Stimulated activated CD4-positive, alpha-beta T cell treated with anti-CD3 and anti-CD28 coated beads, Interleukin-4, amount 100 ng/mL, for 1 hour (primary cell): ENCODE results near the gene FERMT1.
"Not testable (repeated sequence)": the region's sequence is repeated elsewhere in the genome, so short reads cannot be mapped to it uniquely, and the experiment has no call there.

Experiments
- DNase-seq: peaks from one replicate; pipeline ENCODE4 v3.0.0-alpha.2; 2020

Gene FERMT1

GRCh38 chr20:6061544-6061943 is 61.3 kb downstream of the FERMT1 start:
- DNase-seq = no peak

GRCh38 chr20:6060213-6060612 is 62.6 kb downstream of the FERMT1 start:
- DNase-seq = no peak

- no peak for DNase-seq
Observed at GRCh38 chr20:6058684-6059295, 64.0 kb downstream of the FERMT1 start.

- no peak for DNase-seq
Observed at GRCh38 chr20:6057691-6058090, 65.1 kb downstream of the FERMT1 start.

GRCh38 chr20:6057139-6057538 is 65.7 kb downstream of the FERMT1 start:
- no peak for DNase-seq

GRCh38 chr20:6055981-6056569 is 66.8 kb downstream of the FERMT1 start:
- no peak for DNase-seq

- DNase-seq = no peak
Observed at GRCh38 chr20:6055161-6055783, 67.6 kb downstream of the FERMT1 start.

- not testable (repeated sequence) for DNase-seq
Observed at GRCh38 chr20:6054689-6055051, 68.2 kb downstream of the FERMT1 start.

- no peak for DNase-seq
Observed at GRCh38 chr20:6053776-6054688, 68.8 kb downstream of the FERMT1 start, which contains the start of gene LRRN4. Gene LRRN4 (minus strand): TSS chr20:6054060. CDS start chr20:6052799, 1,261 bp downstream.

- no peak for DNase-seq
Observed at GRCh38 chr20:6053064-6053775, 69.6 kb downstream of the FERMT1 start.

- DNase-seq = no peak
Observed at GRCh38 chr20:6051505-6051904, 71.3 kb downstream of the FERMT1 start.

GRCh38 chr20:6048391-6048790 is 74.4 kb downstream of the FERMT1 start:
- no peak for DNase-seq

- no peak for DNase-seq
Observed at GRCh38 chr20:6046432-6046831, 76.4 kb downstream of the FERMT1 start.

- no peak for DNase-seq
Observed at GRCh38 chr20:6045566-6045965, 77.3 kb downstream of the FERMT1 start.

GRCh38 chr20:6044115-6044514 is 78.7 kb downstream of the FERMT1 start:
- no peak for DNase-seq

- no peak for DNase-seq
Observed at GRCh38 chr20:6041808-6042265, 81.0 kb downstream of the FERMT1 start.

GRCh38 chr20:6040958-6041807 is 81.6 kb downstream of the FERMT1 start:
- no peak for DNase-seq

GRCh38 chr20:6040540-6040939 is 82.3 kb downstream of the FERMT1 start:
- no peak for DNase-seq

GRCh38 chr20:6039766-6040165 is 83.1 kb downstream of the FERMT1 start:
- DNase-seq = no peak

GRCh38 chr20:6038256-6038655 is 84.6 kb downstream of the FERMT1 start:
- DNase-seq = no peak

GRCh38 chr20:6037082-6037481 is 85.7 kb downstream of the FERMT1 start:
- DNase-seq = no peak

- DNase-seq = no peak
Observed at GRCh38 chr20:6036213-6036612, 86.6 kb downstream of the FERMT1 start.
